Stimulated activated naive CD4-positive, alpha-beta T cell (primary cell): Measurements from ENCODE around the gene LIME1.
"Not testable (repeated sequence)": the region's sequence is repeated elsewhere in the genome, so short reads cannot be mapped to it uniquely, and the experiment has no call there.

ENCODE experiments used
- DNase-seq, 6 experiments: peaks; one replicate each; lab custom pipeline; 2025; lab: John Stamatoyannopoulos, UW

Gene LIME1

DNA sequence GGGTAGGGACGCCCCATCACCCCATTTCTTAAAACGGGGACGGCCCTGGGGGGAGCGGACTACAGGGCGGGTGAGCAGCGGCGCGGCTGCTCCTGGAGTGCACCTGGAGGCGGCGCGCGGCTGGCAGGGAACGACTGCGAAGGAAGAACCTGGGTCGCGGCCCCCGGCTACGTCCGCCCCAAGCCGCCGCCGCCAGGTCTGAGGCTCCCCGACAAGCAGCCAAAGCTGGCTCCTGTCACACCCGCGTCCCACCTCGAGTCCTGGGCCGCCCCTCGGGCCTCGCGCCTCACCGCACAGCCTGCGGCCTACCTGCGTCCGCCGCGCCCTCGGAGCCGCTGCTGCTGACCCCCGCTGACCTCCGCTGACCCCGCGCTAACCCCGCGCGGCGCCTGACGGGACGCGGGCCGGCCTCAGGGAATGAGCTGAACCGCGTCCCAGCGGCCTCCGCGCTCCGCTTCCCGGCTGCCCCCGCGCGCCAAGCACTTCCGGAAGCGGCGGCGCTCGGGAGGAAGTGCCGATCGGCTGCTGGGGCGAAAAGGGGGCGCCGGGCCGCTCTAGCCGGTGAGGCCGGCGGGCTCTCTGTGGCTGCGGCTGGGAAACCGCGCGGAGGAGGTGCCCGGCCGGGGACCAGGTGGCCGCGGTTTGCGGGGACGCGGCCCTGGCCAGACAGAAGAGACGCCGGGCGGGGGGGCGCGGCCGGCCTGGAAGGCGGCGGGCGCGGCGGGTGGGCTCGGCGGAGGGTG, 28.7 kb upstream of the LIME1 start, which contains the start of the genes ARFRP1 and ZGPAT:
Gene ARFRP1, minus strand, starts transcription at position 419 of the 743 bp plus-strand sequence. CDS start 885 bp downstream, outside the sequence.
Gene ZGPAT, plus strand, starts transcription at position 482 of the 743 bp plus-strand sequence. CDS start 542 bp downstream, outside the sequence.
- DNase-seq = peak; percentile 73 to 88 (median 81)

- no peak for DNase-seq
Measured at GRCh38 chr20:63708301-63709148, 27.9 kb upstream of the LIME1 start.

DNA sequence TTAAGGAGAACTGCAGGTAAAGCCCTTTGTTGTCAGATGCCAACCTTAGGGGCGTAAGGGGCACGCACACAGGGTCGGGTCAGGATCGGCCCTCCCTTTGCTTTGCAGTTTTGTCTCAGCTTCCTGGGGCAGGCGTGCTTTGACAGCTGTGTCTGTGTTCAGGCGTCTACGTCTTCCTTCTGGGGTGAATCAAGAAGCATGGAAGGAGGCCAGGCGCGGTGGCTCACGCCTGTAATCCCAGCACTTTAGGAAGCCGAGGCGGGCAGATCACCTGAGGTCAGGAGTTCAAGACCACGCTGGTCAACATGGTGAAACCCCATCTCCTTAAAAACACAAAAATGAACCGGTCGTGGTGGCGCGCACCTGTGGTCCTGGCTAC, 27.3 kb upstream of the LIME1 start:
- no peak for DNase-seq

DNA sequence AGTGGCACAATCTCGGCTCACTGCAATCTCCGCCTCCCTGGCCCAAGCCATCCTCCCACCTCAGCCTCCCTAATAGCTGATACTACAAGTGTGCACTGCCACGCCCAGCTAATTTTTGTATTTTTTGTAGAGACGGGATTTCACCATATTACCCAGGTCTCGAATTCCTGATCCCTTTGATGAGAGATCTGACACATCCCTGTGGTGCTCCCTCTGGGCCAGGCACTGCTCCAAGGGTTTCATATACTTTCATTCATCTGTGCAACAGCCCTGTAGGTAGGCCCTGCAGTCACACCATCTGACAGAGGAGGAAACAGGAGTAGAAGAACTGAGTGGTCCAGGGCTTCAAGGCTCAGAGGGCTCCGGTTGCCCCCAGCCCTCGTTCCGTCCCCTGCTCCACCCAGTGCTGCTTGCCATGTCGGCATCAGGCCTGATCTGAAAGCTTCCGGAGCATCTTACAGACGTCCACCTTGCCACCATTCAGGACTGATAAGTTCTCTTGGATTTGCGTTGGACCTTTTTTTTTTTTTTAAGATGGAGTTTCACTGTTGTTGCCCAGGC, 25.3 kb upstream of the LIME1 start:
- DNase-seq = no peak

DNA sequence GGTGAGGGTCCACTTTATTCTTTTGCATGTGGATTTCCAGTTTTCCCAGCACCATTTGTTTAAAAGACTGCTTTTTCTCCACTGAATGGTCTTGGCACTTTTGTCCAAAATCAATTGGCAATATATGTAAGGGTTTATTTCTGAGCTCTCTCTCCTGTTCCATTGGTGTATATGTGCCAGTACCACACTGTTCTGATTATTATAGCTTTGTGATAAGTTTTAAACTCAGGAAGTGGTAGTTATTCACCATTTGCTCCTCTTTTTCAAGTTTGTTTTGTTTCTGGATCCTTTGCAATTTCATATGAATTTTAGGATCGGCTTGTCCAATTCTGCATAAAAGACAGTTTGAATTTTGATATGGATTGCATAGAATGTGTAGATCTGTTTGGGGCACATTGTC, 24.3 kb upstream of the LIME1 start:
- no peak for DNase-seq

DNA sequence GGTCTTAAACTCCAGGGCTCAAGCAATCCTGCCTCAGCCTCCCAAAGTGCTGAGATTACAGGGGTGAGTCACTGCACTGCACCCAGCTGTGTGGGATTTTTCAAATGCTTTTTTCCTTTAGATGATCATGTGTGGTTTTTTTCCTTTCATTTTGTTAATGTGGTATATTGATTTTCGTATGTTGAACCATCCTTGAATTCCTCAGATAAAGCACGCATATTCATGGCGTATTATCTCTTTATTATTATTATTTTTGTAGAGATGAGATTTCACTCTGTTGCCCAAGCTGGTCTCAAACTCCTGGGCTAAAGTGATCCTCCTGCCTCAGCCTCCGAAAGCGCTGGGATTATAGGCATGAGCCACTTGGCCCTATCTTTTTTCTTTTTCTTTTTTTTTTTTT, 21.6 kb upstream of the LIME1 start:
- no peak for DNase-seq

DNA sequence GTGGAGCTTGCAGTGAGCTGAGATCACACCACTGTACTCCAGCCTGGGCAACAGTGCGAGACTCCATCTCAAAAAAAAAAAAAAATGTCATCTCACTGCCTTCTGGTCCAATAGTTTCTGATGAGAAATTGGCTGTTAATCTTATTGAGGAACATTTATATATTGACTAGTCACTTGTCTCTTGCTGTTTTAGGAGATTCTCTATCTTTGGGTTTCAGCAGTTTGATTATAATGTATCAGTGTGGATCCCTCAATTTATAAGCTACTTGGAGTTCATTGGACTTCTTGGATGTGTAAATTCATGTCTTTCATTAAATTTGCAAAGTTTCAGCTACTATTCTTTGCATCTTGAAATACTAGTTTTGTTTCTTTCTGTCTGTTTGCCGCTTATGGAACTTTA, 17.5 kb upstream of the LIME1 start:
- no peak for DNase-seq

GRCh38 chr20:63722967-63723622, 13.4 kb upstream of the LIME1 start:
- not testable (repeated sequence) for DNase-seq

DNA sequence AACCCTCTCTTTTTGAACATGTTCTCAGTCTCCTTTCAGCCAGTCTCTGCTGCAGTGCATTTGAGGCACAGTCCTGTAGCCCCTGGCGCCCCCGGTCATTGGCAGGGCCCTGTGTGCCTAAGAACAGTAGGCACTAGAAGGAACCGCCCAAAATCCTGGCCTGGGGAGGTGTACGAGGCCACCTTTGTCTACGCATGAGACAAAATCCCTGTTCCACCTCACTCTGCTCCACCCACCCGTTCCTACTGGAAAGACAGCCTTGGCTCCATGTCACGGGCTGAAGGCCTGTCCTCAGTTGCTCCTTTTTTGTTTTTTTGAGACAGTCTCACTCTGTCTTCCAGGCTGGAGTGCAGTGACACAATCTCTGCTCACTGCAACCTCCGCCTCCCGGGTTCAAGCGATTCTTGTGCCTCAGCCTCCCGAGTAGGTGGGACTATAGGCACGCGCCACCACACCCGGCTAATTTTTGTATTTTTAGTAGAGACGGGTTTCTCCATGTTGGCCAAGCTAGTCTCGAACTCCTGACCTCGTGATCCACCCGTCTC, 6.2 kb upstream of the LIME1 start:
- DNase-seq = not testable (repeated sequence)

DNA sequence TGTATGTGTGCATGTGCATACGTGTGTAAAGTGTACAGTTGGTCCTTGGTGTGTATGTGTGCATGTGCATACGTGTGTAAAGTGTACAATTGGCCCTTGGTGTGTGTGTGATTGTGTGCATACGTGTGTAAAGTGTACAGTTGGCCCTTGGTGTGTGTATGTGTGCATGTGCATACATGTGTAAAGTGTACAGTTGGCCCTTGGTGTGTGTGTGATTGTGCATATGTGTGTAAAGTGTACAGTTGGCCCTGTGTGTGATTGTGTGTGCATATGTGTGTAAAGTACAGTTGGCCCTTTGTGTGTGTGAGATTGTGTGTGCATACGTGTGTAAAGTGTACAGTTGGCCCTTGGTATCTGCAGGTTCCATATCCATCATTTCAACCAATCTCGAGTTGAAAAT, 5.1 kb upstream of the LIME1 start:
- DNase-seq = no peak

DNA sequence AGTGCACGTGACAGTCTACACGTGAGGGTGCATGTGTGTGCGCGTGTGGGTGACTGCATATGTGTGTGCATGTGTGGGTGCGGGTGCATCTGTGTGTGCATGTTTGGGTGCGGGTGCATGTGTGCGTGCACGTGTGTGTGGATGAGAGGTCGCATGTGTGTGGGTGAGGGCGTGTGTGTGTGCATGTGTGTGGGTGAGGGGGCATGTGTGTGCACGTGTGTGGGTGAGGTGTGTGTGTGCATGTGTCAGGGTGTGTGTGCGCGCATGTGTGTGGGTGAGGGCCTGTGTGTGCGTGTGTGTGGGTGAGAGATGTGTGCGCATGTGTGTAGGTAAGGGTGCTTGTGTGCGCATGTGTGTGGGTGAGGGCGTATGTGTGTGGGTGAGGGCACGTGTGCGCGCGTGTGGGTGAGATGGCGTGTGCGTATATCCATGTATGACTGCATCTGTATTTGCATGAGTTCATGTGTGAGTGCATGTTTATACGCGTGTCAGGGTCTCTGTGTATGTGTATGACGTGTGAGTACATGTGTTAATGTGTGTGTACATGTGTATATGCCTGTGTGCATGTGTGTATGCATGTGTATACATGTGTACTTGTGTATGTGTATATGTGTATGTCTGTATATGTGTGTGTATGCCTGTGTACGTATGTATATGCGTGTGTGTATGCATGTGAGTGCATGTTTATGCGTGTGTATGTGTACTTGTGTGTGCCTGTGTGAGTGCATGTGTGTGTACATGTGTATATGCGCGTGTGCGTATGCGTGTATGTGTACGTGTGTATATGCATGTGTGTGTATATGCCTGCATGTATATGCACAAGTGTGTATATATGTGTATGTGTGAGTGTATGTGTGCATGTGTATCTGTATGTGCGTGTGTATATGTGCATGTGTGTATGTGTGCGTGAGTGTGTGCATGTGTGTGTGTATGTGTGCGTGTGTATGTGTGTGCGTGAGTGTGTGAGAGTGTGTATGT, 4.1 kb upstream of the LIME1 start:
- no peak for DNase-seq

- DNase-seq = no peak
Measured at GRCh38 chr20:63733117-63733516, 3.3 kb upstream of the LIME1 start.

DNA sequence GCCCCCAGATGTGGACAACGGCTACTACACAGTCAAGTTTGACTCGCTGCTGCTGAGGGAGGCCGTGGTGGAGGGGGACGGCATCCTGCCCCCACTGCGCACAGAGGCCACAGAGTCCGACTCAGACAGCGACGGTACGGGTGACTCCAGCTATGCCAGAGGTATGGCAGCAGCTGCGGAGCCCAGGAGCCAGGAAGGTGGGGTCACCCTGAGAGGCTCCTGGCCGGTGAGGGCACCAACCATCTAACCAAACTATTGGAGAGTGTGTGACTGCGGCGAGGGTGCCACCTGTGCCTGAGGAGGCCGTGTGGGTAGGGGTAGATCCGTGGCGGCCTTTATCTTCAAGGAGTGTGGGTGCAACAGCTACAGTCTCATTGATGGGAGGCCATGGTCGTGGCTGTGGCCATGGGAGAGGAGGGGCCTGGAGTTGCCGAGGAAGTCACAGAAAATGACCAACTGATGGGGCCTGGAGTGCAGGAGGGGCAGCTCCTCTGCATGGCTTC, 2.8 kb upstream of the LIME1 start:
- DNase-seq = no peak

GRCh38 chr20:63734111-63734945, 2.1 kb upstream of the LIME1 start:
- DNase-seq = no peak

DNA sequence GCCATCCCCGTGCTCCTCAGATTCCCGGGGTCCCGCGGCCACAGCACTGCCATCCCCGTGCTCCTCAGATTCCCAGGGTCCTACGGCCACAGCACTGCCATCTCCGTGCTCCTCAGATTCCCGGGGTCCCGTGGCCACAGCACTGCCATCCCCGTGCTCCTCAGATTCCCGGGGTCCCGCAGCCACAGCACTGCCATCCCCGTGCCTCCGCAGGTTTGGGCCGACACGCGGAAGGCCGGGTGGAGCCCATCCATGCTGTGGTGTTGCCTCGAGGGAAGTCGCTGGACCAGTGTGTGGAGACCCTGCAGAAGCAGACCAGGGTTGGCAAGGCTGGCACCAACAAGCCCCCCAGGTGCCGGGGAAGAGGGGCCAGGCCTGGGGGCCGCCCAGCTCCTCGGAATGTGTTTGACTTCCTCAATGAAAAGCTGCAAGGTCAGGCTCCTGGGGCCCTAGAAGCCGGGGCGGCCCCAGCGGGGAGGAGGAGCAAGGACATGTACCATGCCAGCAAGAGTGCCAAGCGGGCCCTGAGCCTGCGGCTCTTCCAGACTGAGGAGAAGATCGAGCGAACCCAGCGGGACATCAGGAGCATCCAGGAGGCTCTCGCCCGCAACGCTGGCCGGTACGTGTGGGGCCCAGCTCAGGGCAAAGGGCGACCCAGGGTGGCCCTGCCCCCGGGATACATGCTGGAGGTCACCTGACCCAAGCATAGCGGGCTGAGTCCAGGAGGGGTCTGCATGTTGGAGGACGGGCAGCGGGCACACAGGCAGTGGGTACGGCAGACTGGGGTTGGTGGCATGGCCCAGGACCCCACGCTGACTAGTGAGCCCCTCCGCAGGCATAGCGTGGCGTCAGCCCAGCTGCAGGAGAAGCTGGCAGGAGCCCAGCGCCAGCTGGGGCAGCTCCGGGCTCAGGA, 1.3 kb upstream of the LIME1 start:
- no peak for DNase-seq

DNA sequence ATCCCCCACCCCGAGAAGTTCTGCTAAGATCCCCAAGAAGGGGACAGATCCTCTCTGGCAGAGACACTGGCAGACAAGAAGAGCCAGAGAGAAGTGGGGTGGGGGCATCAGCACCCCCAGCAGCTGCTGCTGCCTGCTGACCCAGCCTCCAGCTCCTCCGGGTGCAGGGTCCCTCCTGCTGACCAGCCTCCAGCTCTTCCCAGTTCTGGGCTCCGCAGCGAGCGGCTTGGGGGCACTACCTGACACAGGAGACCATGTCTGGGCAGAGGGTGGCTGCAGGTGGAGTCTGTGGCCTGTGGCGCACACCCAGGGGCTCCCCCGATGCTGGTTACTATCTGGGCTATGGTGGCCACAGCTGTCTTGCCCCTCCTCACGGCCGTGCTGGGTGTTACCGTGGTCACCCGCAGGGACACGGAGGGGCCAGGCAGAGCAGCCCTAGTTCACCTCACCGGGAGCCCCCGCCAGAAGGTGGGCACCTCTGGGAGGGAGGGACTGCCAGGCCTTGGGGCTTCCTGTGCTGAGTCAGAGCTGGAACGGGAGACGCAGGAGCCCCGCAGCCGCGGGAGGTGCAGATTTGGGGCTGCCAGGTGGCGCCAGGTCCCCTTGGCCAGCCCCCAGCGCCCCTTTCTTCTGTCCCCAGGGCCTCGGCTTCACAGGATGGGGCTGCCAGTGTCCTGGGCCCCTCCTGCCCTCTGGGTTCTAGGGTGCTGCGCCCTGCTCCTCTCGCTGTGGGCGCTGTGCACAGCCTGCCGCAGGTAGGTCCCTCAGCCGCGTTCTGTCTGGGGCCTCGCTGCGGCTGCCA, 630 bp downstream of the LIME1 start:
- DNase-seq = peak; percentile 51 to 83 (median 64)

DNA sequence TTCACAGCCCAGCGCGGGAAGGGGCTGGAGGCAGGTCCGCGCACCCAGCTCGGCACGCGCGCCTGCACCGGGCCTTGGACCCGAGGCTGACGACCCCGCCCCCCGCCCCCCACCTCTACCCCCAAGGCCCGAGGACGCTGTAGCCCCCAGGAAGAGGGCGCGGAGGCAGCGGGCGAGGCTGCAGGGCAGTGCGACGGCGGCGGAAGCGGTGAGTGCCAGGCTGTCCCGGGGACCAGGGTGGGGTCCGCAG, 1.2 kb downstream of the LIME1 start:
- DNase-seq = peak in 4 of 6 experiments; percentile 38 to 63 (median 62)
